Activated naive CD4-positive, alpha-beta T cell treated with anti-CD3 and anti-CD28 coated beads, Interleukin-2, amount 50 U/mL, for 16 hours (primary cell): ENCODE measurements around the gene SRGAP3.

ENCODE experiments used
- DNase-seq: peaks from one replicate; pipeline ENCODE4 v3.0.0-alpha.2; 2020

The SRGAP3 gene

GRCh38 chr3:8982509-8982908 lies 266.9 kb downstream of the SRGAP3 start:
- DNase-seq: no peak

- DNase-seq: no peak
Observed at GRCh38 chr3:8981700-8982099, 267.7 kb downstream of the SRGAP3 start.

DNA sequence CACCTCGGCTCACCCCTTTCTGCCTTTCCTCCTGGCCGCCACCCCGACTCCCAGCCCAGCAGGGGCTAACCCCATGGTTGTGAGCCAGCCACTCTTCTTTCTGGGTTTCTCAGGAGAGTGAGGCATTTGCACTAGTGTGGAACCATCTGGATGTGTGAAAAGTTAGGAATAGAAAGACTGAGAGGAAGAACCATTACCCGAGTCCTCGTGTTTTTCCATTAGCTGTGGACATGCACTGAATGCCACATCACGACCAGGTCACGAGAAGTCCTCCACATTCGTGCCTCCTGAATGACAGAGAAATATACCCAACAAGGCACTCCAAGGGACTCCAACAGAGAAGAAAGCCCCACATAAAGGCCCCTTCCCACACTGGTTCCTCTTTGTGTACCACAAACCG lies 268.1 kb downstream of the SRGAP3 start:
- DNase-seq: no peak

DNA sequence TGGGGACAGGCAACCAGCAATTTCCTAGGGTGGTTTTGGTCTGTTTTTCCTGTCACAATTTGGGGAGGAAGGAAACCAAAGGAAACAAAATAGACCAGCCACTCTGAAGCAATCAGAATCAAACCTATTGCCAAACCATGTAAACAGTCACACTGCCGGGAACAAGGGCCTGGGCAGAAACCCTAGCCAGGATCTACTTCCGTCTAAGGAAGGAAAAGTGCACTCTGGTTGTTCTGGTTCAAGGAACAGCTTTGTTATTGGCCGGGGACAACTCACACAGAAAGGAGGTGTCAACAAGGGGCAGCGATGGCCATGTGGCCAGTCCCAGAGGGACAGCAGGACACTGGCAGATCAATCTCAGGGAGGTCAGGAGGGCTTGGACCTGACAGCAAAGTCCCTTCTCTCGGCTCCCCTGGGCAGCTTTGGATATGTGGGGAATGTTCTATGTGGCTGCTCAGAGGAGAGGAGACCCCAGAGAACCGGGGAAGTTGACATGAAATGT lies 268.6 kb downstream of the SRGAP3 start:
- no peak for DNase-seq

GRCh38 chr3:8979262-8979661 lies 270.2 kb downstream of the SRGAP3 start:
- no peak for DNase-seq

DNA sequence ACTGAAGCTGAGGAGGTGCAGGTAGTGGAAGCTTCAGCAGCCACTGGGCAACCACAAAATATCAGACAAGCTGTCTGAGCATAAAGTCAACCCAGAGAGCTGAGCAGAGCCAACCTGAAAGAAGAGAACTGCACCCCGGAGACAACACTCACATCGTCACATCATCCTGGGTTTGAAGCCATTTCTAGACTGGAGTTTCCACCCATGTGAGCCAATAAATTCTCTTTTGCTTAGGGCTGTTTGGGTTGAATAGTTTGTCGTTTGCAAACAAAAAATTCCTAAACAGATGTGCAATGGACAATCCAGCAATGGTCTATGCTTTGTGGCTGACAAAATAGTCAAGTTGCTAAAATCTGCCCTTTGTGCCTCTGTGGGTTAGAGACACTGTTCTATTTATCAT lies 270.9 kb downstream of the SRGAP3 start:
- DNase-seq: no peak

DNA sequence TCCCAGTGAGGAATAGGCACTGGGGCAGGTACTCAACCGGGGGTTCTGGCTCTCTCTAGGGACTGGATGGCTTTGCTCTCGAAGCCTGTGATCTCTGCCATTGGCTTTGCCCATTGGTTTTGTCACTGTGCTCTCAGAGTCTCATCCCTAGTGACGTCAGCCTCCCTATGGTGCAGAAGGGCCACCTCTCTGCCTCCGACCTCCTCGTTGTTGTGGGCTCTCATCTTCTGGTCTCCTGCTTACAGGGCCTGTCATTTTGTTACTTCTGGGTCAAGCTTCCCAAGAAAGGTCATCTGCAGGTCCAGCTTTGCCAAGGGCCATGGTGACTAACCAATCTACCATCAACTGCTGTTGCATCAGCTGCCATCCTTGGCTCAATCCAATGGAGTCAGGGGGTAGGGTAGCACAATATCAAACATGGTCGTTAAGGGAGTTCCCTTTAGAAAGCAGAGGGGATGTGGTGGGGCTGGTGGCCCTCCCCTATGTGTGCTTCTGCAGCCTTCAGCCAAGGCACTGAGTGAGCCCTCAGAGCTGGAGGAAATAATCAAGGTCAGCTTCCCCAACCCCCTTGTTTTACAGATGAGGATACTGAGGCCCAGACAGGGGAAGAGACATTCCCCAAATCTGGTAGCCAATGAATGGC lies 272.8 kb downstream of the SRGAP3 start:
- DNase-seq: no peak

DNA sequence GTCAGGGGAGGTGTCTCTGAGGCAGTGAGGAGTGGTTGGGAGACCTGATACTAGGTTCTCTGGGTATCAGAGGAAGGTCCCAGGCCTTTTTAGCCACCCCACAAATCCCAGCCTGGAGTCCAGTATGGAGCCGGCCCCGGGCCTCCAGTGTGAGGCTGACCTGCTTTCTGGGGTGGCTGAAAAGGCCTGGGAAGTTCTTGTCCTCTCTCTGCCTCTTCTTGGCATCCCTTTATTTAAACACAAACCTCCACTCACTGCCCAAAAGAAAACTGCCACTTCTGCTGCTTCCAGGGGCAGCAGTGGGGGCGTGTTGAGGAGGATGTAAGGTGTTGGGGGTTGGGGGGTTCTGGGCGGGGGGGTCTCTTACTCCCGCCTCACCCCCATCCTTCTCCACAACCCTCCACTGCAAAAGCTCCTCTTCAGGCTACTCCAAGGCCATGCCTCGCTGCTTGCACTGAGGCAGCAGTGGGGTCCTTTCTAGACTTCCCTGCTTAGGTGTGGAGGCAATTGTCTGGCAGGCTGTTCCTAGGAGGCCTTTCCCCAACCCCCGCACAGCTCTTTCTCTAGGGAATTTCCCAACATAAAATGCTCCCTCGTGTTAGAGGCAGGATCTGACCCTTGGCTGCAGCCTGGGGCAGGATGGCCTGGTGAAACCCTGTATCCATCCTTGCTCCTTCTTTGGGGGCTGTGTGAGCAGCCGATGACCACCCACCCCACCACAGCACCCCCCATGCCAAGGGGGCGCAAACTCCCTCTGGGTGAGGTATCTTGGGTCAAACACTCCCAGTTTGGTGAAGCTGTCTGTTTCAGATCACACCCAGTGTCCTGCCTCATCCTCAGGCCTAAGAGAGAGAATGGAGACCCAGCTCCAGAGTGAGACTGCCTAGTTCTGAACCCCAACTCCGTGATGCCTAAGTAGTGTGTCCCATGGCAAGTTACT lies 274.1 kb downstream of the SRGAP3 start:
- DNase-seq: no peak

- no peak for DNase-seq
Observed at GRCh38 chr3:8974458-8974857, 275.0 kb downstream of the SRGAP3 start.

DNA sequence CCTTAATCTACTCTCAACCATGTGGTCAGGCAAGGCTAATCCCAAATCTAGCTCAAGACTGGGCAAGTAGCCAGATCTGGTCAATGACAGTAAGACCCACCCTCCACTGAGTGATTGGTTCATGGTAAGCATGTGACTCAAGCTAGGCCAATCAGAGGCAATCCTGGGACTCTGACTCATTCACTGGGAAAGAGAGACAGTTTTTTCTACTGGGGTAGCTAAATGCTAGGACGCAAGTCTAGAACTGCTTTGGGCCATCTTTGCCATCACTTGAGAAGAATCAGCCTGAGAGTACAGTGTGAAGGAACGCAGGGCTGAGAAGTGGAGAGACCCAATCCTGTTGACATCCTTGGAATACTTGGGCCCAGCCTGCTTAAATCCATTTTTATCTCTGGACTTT lies 276.8 kb downstream of the SRGAP3 start:
- no peak for DNase-seq

DNA sequence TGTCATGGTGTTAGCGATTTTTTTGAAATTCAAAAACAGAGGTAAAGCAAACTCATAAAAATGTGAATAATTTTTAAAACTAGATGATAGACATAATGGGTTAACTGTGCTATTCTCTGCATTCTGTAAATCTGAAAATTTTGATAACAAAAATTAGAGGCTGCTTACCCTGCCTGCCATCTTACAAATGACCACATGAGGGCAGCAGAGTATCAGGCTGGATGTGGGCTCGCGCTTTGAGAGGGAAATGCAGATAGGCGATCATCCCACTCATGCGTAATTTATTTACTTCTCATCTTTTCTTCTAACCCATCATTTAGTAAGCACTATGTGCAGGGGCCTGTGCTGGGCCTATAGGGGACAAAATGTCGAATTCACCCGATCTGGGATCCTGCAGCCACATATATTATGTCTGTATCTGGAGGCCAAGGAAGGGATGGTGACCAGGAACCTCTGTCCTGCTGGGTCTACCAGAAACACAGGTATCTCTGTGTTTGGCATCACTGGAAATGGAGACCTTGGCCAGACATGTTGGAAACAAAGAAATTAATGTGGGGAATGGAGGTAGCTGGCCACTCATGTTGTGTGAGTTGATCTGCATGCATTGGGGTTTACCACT lies 278.4 kb downstream of the SRGAP3 start:
- peak; percentile 70 for DNase-seq

GRCh38 chr3:8969241-8969640 lies 280.2 kb downstream of the SRGAP3 start:
- DNase-seq: no peak

DNA sequence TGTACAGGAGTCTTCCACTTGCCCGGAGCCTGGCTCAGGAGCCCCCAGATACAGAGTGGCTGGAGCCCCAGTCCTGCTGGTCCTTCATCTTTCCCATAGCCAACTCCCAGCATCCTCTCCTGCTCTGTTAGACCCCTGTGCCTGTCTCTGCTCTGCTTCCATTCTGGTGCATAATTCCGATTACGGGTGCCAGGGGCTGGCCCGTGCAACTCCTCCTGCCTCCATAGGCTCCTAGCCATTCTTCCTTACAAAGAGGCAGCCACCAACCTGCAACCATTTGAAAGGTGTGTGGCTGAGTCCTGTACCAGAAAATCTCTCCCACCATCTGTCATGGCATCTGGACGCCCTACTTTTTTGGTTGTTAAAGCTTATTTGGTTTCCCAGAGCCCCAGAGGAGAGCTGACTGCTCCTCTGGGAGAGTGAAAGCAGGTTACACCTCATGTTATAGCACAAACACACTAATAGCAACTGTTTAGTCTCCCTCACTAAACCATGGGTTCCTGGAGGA lies 281.0 kb downstream of the SRGAP3 start:
- no peak for DNase-seq

DNA sequence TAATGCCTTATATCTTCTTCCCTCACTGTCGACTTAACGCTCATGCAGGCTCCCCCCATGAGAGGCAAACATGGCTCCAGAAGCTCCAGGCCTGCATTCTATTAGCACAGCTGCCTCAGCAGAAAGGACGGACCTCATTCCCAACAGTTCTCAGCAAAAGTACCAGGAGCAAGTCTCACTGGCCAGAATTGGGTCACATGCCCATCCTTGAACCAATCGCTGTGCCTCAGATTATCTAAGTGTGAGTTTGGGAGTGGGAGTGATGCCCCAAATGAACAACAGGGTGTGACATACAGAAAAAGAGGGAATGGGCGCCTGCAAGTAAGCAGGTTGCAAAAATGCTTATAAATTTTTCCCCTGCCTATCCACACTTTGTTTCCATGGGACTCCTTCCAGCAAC lies 281.9 kb downstream of the SRGAP3 start:
- DNase-seq: no peak

GRCh38 chr3:8966820-8967348 lies 282.6 kb downstream of the SRGAP3 start:
- DNase-seq: no peak

DNA sequence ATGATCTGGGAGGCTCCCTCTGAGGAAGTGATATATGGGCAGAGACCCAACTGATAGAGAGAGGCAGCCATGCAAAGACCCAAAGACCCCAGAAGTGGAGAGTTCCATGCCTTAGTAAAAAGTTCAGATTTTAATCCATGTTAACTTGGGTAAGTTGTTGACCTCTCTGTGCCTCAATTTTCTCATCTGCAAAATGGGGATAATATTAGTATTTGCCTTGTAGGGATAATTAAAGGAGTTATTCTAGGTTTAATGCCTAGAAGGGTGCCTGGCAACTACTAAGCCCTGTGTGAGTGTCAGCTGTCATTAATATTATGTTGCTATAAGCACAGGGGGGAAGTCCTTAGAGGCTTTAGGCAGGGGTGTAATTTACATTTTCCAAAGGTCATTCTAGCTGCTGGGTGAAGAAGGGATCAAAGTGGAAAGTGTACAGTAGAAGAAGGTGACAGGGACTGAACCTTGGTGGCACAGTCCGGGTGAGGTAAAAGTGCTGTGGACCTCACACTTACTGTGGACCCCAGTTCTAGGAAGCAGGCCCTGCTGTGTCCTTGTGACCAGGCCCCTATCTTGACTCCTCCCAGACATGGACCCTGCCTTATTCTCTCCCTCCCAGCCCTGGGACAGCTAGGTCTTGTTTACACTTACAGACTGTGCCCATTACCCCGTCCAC lies 283.2 kb downstream of the SRGAP3 start:
- no peak for DNase-seq

- DNase-seq: no peak
Observed at GRCh38 chr3:8964436-8965370, 284.7 kb downstream of the SRGAP3 start.

DNA sequence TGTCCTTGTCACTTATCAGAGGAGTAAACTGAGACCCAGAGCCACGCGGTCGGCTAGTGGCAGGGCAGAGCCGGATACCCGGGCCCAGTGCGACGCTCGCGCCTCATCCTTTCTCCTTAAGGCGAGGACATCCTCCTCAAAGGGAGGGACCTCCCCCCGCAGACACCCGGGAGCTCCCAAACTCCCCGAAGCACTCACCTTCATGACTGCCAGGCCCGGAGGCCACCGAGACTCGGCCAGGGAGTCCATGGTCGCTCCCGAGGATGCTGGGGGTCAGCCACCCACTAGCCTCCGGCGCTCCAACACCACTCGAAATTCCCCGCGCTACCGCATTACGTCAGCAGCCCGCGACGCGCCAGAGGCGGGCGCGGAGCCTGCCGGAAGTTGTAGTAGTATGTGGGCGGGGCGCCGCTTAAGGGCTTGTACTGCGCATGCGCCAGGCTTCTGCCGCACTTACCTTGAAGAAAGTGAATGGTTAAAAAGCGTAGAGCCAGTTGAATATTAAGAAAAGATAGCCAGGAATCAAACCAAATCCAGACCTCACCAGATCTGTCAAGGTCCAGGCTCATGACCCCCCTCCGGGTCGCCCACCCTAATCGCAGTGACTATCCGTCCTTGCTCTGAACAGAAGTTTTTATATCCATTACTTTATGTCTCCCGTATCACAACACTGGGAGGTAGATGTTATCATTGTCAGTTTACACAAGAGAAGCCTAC lies 286.2 kb downstream of the SRGAP3 start, which contains the start of gene RAD18:
Gene RAD18, minus strand, starts transcription at position 336 of the 717 bp plus-strand sequence. Its CDS starts 87 bp downstream, at position 249.
- peak; percentile 90 for DNase-seq

GRCh38 chr3:8962226-8962861 lies 287.1 kb downstream of the SRGAP3 start:
- DNase-seq: no peak

DNA sequence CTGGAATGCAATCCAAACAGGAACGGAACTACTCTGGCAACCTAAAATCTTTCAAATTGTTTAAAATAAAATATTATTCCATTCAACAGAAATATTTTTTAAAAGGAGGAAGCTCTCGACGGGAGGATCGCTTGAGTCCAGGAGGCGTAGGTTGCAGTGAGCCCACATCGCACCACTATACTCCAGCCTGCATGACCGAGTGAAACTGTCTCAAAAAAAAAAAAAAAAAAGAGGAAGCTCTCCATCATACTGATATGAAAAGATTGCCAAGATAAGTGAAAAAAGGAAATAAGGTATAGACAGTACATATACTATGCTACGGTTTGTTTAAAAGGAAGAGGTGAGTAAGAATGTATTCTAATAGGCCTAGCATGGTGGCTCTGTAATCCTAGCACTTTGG lies 289.8 kb downstream of the SRGAP3 start:
- no peak for DNase-seq
